HG03460 (cell line): ENCODE data around the gene SNX32.

ENCODE experiments used
- ATAC-seq: cut with Tn5 transposase; IDR thresholded peaks from one replicate; pipeline ENCODE4 v1.9.1; 2021; ENCODE audit not compliant: unreplicated experiment

The SNX32 gene

DNA sequence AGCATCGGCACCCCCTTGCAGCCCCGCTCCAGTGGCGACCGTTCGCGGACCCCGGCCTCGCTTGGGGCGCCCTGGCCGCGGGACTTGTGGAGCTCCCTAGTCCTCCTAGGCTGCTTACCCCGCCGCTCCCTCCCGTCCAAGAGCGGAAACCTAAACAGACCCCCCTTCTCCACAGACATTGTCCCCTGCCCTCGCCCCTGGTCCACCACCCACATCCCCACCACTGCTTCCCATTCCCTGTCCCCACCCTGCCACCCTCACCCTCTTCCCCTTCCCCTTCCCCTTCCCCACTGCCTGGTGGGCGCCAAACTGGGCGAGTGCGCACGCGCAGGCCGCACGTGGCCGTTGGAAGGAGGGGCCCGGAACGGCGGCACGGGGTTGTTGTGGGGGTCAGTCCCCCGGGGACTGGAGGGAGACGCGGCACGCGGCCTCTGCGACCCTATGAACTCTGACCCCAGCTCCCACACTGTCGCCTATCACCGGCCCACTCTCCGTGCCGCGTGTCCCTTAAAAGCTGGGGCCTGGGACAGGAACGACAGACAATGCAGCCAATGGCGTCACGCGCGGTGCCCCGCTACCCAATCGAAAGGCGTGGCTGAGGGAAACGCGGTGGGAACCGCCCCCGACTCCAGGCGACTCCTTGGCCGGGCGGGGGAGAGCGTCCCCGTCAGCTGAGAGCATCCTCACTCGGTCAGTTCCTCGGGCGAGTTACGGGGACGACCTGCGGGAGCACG lies at the start of gene SNX32:
Gene SNX32 (plus strand): TSS at position 667 of the 734 bp plus-strand sequence. CDS start 103 bp downstream, outside the sequence.
- ATAC-seq: peak; percentile 92

DNA sequence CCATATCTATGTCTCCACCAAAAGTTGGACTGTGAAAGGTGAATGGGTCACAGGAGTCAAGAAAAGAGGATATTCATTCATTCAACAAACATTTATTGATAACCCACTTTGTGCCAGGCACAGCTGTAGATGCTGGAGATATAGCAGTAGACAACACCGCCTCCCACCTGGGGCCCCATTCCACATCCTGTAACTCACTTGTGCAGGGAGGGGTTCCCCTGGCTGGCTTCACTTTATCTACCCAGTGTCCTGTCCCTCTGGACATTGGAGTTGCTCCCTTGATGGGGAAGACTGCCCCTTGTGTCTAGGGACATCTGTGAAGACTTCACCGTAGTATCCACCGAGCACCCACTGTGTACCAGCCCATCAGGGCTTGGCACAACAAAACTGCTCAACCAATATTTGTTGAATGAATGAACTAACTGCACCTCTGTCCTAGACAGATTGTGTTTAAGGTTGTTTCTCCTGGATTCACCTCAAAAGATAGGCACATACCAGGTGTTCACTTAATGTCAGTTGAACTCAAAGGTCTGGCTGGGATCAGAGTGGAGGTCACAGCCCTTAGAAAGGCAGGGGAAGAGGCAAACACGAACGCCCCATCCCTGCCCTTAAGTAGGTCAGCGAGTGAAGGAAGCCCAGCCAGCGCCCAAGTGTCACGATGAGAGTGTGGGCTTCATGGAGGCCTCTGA lies 48.3 kb upstream of the SNX32 start:
- ATAC-seq: no peak

DNA sequence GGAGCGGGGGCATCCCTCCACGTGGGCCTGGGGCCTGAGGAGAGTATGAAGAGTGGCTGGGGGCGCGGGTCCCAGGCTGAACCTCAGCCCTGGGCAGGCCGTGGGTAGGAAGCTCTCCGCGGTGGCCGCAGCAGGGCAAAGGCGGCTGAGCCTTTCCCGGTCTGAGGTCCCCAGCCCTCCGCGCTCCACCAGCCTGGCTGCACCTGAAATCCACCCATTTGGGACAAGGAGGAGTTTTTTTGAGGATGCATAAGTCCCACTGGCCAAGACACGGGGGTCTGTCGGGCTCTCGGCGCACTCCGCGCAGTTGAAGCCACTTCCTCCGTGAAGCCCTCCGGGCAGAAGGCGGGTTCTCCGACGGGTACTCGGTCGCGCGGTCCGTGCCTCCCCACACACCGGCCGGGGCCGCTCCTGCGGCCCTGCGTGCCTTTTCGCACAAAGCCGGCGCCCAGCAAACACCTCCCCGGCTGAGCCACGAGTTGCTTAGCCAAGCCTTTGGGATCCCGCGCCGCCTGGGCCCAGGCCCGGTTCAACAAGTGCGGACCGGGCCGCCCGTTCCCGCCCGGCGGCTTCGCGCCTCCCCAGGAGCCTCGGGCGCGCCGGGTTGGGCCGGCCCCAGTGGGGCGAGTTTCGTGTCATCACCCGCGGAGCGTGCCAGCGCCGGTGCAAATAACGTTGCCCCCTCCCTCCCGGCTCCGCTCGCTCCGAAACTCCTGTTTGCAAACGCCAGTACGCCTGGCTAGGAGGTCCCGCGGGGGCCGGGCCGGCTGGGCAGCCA lies 47.6 kb upstream of the SNX32 start:
- ATAC-seq: no peak

DNA sequence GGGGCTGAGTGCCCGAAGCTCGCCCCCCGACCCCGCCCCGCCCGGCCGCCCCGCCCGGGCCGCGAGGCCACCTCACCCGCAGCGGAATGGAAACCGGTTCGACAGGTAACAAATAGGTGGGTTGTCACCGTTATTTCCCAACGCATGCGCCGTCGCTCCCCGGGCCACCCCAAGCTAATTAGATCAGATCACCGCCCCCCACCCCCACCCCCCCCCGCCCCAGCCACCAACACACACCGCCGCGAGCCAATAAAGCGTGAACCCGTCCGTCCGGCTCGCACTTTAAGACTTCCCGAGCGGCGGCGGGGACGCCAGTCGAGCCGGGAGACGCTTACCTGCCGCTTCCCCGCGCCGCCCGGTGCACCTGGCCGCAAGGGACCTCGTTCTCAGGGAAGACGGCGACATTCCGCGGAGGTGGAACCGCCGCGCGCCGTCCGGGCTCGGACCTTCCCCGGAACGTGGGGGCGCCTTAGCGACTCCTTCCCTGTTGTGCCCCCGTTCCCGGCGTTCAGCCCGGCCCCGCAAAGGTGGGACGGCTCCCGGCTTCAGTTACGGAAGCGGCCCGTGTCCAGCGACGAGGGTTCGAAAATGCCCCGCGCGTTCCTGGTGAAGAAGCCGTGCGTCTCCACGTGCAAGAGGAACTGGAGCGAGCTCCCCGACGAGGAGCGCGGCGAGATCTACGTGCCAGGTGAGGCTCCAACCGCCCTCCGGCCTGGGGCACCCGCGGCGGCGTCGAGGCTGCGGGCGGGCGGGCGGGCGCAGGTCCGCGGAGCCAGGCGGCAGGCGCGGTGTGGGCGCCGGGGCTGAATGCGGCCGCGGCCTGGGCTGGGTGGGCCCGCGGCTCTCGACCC lies 46.8 kb upstream of the SNX32 start, which contains the start of gene OVOL1:
Gene OVOL1 (plus strand): TSS at position 278 of the 851 bp plus-strand sequence. CDS start 311 bp downstream, at position 589.
- no peak for ATAC-seq

DNA sequence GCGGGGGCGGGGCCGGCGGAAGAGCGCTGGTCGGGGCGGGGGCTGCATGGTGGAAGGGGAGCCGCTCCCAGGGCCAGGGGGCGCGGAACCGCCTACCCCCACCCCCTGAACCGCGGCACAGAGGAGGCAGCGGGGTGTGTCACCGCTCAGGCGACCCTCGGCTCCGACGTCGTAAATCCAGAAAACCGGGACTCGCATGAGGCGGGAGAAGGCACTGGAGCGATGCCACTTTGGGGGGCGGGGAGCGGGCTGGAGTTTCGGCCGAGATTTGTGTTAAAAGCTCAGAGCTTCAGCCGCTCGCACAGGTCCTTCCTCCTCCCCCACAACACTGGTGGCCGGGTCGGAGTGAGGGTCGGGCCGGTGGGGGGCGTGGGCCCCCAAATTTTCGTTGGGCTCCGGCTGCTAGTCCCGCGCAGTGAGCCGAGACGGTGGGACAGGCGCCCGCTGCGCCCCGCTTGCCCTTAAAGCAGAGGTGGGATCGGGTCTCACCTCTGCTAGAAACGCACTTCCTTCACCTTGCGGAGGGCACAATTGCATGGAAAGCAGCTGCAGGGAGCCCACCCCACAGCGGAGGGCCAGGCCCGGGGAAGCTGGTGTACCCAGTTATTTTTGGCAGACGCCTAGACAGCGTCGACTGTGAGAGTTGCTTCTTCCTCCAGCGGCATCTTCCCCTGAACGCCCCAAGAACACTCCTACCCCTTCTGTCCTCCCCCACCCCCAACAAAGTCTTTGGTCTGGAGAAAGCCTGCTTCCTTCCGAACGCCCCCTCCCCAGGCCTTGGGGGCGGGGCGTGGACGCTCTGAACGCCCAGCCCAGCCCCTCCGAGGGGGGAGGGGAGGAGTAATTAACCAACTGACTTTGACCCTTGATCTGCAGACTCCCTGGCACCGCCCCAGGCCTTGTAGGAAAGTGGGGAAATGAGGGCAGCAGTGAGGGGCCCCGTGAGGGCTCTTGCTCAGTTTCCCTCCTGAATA lies 45.8 kb upstream of the SNX32 start:
- ATAC-seq: no peak

DNA sequence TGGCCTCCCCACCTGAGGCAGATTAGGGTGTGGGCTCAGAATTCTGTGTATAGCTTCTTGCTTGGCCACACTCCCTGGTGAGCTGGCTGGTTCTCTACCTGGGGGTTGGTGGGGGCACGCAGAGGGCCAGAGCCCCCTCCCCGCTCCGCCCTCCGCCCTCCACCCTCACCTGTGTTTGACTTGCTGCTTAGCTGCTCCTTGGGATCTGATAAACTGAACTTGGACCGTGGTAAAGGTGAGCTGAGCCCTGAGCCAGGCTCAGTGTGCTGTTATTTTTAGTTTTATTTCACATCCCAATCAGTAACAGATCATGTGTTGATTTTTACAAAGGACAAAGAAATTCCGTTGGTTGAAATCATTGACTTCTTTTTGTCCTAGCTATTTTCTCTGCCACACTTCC lies 44.9 kb upstream of the SNX32 start:
- ATAC-seq: no peak

DNA sequence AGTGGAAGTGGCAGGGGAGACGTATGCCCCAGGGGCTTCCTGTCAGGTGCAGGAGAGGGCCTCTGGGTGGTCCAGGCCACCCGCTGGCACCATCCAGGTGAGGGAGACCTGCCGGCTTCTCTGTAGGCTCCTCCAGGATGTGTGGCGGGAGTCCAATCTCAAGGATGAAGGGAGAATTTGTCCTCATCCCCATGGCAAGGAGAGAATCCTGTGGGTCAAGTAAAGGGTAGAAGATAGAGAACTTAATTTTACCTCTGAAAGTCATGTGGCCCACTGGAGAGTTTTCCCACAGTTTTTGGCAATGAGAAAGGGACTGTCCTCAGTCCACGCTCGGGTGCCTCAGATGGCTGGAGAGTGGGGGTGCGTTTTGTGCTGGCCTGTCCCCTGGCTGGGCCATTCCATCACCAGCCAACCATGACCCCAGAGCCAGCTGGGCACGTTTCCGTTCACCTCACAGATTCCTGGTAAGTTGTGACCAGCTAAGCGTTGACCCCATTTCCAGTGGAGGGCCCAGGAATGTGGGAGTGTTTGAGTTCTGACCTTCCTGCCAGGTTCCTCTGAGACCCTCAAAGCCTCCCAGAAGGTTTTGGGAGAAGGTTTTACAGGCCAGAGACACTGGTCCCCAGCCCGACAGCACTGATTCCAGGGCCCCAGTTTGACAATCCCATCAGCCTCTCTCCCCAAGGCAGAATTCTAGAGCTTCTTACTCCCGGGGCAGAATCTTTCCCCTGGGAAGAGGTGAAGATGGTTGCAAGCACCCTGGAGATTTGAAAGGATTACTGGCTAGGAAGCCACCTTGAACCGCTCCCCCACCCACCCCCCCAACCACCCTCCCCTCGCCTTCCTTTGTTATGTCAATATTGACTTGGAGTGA lies 44.3 kb upstream of the SNX32 start:
- no peak for ATAC-seq

DNA sequence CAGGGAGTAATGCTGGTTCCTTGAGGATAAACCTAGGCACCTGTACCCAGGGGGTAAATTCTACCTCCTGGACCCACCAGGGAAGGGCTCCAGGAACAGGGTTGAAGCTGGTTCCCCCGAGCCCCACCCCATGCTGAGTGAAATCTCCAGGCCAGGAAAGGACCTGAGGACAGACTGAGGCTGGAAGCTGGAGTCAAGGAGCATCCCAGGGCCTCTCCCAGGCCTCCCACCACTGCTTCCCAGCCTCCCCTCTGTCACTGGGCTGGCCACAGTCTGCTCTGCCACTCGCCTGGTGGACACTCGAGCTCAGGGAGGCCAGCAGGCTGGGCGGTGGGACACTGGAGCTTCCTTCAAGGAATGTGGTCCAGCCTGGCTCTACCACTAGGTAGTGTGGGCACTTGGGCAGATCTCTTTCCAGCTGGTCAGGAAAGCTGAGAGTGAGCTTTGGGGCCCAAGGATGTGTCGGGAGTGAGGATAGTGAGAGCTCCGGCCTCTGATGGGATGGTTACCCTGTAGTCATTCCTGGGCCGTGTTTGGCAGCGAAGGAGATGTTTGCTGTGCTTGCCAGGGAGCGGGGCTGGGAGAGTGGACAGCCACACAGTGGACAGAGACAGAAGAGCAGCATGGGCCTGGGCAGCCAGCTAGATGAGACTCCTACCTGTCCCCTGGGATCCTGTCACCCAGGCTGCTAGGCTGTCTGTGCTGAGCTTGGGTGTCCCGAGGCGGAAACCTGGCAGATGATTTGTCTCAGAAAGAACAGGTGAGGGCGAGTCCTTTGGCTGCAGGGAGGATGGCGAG lies 43.5 kb upstream of the SNX32 start:
- no peak for ATAC-seq

DNA sequence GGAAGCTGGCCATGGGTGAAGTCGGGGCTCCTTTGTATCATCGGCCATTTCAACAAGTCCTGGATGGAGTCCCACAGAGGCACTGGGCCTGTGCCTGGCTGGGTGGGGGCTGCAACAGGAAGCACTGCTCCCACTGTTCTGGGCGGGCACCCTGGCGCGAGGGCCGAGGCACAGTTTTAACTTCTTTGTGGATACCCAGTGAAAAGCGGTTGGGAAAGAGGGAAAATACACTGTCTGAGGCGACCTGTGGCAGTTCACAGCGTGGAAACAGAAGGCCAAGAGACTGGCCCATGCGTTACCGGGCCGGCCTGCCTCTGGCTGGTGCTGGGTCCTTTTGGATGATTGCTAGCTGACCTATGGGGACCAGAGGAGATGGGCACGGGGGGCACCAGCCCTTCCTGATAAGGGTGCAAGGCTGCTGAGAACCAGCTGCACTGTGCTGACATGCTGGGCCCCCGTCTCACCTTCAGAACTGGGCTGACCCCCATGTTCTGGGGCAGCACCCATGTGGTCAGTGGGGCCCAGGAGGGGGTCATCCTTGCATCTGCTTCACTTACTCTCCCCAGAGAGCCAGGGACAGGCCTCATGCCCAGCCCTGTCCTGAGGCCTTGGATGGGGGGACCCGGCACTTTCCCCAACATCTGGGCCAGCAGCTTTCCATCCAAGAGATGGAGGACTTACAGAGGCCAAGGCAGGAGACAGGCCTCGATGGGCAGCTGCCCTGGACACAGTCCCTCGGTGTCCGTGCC lies 42.7 kb upstream of the SNX32 start:
- peak; percentile 8 for ATAC-seq

DNA sequence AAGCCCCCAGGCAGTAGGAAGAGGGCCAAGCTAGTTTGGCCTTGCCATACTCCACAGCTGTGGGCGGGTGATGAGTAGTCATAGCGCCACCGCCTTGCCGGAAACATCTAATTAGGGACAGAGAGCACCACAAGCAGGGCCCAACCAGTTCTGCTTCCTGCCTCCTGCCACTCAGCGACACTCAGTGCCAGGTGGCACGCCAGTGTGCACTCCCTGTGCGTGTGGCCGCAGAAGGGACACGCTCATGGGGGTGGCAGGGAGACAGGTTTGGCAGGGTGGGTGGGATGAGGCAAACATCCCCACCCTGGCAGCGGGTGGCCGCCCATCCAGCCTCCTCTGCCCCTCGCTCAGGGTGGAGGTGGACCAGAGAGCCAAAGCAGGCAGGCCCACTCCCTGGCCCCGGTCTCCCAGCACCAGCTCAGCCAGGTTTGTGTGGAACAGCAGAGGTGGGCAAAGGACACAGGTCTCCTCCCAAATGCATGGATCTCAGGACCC lies 42.0 kb upstream of the SNX32 start:
- peak; percentile 88 for ATAC-seq

DNA sequence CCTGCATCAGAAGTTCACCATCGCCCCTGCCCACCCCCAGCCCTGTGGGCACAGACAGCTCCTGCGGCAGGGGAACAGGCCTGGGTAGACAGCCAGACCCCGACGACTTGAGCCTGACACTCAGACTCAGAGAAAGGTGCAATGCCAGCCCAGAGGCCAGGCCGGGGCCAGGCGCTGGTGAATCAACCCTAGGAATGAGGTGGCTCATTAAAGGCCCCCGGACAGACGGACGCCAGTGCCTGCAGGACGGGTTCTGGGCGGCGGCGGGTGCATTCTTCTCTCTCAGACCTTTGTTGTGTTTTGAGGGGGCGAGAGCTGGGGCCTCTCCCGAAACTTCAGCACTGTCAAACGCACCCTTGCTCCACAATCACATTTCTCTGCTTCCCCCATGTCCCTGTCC lies 41.3 kb upstream of the SNX32 start:
- no peak for ATAC-seq

DNA sequence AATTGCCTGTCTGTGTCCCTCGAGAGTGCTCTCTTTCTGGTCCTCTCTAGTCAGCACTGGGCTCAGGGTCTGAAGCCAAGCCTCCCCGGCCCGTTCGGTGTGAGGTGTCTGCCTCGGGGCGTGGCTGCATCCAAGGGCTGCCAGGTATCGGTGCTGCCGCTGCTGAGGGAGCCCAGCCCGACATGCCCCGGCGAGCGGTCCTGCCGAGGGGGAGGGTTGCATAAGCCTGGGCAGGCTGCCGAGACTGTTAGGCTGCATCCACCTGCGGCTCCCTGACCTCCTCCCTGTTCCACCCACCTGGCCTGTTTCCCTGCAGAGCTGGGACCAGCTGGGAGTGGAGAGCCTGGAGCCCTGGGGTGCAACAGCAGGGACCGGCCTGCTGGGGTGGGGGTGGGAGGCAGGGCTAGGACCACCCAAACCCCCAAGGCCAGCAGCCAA lies 40.6 kb upstream of the SNX32 start:
- no peak for ATAC-seq

DNA sequence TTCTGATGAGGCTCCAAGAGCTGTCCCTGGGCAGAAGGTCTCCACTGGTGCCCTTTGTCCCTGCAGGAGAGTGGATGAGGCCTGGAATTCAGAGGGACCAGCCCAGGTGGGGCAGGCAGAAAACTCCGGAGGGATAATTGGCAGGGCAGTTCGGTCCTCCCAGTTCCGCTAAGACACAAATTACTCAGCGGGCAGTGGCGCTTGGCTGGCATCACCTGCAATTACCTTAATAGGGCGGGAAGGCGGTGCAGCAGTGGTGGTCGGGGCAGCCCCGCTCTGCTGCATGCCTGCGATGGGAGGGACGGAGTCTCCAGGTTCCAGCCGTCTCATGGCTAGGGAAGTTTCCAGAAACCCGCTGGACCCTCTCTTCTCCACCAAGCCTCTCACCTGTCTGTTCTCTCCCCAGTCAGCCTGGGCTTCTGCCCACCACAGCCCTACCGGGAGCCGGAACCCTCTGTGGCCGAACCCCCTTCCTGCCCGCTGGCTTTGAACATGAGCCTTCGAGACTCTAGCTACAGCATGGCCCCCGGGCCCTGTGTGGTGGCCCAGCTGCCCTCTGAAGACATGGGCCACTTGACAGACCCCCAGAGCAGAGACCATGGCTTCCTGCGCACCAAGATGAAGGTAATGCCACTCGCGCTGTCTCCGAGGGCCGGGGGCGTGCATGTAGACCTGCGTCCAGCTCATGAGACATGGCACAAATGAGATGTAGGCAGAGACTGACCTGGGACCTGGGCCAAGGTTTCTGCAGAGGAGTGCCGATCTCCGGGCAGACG lies 40.0 kb upstream of the SNX32 start:
- no peak for ATAC-seq

DNA sequence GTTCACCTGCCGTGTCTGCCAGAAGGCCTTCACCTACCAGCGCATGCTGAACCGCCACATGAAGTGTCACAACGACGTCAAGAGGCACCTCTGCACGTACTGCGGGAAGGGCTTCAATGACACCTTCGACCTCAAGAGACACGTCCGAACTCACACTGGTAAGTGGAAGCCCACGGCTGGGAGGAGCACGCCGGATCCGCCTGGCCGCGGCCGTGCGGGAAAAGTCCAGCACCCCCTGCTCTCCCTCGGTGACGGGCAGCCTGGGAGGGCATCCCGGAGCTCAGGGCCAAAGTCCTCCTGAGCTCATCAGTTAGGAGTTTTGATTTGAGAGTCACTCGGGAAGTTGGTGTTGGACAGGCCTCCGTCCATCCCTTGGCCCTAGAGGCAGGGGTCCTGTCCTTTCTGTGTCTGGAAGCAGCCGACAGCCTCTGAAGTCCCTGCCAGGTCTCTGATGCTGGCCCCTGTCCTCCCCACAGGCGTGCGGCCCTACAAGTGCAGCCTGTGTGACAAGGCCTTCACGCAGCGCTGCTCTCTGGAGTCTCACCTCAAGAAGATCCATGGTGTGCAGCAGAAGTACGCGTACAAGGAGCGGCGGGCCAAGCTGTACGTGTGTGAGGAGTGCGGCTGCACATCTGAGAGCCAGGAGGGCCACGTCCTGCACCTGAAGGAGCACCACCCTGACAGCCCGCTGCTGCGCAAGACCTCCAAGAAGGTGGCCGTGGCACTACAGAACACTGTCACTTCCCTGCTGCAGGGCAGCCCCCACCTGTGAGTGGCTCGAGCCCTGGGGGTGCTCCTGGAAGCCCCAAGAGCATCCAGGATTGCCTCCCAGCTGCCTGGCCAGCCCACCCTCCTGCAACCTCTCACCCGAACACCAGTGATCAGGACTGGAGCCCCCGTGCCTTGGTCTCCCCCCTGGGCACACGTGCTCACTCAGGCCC lies 38.9 kb upstream of the SNX32 start:
- ATAC-seq: no peak
